ENCODE measurements around the gene ASIC5.

DNA sequence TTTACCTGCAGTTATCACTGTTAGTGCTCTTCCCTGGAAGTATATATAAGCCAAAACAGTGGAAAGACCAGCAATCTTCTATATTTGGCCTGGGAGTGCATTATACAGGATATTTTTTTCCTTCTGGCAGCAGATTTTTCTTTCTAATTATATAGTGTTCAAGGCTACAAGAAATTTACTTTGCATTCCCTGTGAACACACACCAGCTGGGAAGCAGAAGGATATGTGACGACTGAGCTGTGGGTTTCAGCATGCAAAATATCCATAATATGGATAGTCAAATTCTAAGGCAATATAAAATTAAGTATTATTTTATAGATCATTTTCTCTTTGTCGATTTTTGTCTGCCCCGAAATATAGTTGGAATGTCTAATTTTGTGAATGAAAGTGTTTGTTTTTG is 76.1 kb downstream of the ASIC5 start:
- TF ChIP-seq, protein P1, sequence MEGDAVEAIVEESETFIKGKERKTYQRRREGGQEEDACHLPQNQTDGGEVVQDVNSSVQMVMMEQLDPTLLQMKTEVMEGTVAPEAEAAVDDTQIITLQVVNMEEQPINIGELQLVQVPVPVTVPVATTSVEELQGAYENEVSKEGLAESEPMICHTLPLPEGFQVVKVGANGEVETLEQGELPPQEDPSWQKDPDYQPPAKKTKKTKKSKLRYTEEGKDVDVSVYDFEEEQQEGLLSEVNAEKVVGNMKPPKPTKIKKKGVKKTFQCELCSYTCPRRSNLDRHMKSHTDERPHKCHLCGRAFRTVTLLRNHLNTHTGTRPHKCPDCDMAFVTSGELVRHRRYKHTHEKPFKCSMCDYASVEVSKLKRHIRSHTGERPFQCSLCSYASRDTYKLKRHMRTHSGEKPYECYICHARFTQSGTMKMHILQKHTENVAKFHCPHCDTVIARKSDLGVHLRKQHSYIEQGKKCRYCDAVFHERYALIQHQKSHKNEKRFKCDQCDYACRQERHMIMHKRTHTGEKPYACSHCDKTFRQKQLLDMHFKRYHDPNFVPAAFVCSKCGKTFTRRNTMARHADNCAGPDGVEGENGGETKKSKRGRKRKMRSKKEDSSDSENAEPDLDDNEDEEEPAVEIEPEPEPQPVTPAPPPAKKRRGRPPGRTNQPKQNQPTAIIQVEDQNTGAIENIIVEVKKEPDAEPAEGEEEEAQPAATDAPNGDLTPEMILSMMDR (IDR thresholded peaks at IDR 0.05) = no peak
- TF ChIP-seq POLR2A (IDR thresholded peaks at IDR 0.05) (no peak), EP300 (IDR thresholded peaks at IDR 0.05) (no peak)

Data from tibial nerve (tissue), 4 donors.